PC-9 (cell line): Measurements from ENCODE around the gene STC2.

Source experiments
- EZH2 ChIP-seq: fragments of 200-600 bp; sonication (generic); IDR thresholded peaks from 2 replicates; pipeline ENCODE4 v1.8.0; 2017; ENCODE audit warnings: antibody characterized with exemption, low read depth
- TF ChIP-seq, protein P1 (sequence below): fragments of 200-600 bp; sonication (generic); conservative IDR thresholded peaks from 2 replicates; pipeline ENCODE4 v1.6.1; 2017; ENCODE audit warnings: mixed run types, antibody characterized with exemption, mild to moderate bottlenecking, moderate library complexity

- no peak for TF ChIP-seq EZH2
- TF ChIP-seq, protein P1, sequence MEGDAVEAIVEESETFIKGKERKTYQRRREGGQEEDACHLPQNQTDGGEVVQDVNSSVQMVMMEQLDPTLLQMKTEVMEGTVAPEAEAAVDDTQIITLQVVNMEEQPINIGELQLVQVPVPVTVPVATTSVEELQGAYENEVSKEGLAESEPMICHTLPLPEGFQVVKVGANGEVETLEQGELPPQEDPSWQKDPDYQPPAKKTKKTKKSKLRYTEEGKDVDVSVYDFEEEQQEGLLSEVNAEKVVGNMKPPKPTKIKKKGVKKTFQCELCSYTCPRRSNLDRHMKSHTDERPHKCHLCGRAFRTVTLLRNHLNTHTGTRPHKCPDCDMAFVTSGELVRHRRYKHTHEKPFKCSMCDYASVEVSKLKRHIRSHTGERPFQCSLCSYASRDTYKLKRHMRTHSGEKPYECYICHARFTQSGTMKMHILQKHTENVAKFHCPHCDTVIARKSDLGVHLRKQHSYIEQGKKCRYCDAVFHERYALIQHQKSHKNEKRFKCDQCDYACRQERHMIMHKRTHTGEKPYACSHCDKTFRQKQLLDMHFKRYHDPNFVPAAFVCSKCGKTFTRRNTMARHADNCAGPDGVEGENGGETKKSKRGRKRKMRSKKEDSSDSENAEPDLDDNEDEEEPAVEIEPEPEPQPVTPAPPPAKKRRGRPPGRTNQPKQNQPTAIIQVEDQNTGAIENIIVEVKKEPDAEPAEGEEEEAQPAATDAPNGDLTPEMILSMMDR = no peak
These were observed 17.1 kb downstream of the STC2 start for GRCh38 chr5:173310861-173311785.
